Pancreas (tissue), 10 donors: Measurements from ENCODE around the gene HSD11B1. TPM values are rescaled to one million over a fixed set of nuclear protein-coding genes. Genes with fewer than 3 reads are reported as not detected.
A peak's percentile ranks its signal among the peaks of the same experiment; 100 is the strongest.

Experiments
- ATAC-seq, 4 donors: fragments of 200-7000 bp; cut with Tn5 transposase; one replicate each; pipeline versions ENCODE4 v1.8.0 to v1.9.1; 2020; ENCODE audit warnings: mild to moderate bottlenecking in 4 of 4, moderate library complexity in 4 of 4
- DNase-seq, 6 donors: peaks; one replicate each; pipeline ENCODE4 v3.0.0-alpha.2; 2020
- FAIRE-seq: peaks from 2 replicates; lab custom pipeline; 2012; peaks lifted over from hg19 to GRCh38; lab: Jason Lieb, UNC
- H3K27ac ChIP-seq, 4 donors: fragments of 200-600 bp; sonication (generic); 1 replicate in 3 of 4; 2 replicates in 1 of 4; pipeline versions ENCODE4 v1.5.0 to v1.8.0; 2020
- H3K27me3 ChIP-seq, 4 donors: fragments of 200-600 bp; one replicate each; pipeline ENCODE4 v1.8.0; 2021
- H3K36me3 ChIP-seq, 3 donors: fragments of 200-600 bp; sonication (generic) in 1 of 3; one replicate each; pipeline versions ENCODE4 v1.5.0 to v1.8.0; 2020 to 2021
- H3K4me1 ChIP-seq, 3 donors: fragments of 200-600 bp; one replicate each; pipeline ENCODE4 v1.8.0; 2021
- H3K4me3 ChIP-seq, 4 donors: fragments of 200-600 bp; sonication (generic) in 2 of 4; one replicate each; pipeline versions ENCODE4 v1.5.0 to v1.8.0; 2020 to 2021
- H3K9me3 ChIP-seq, 4 donors: fragments of 200-600 bp; one replicate each; pipeline ENCODE4 v1.8.0; 2021
- CTCF ChIP-seq, 4 donors: fragments of 200-600 bp; sonication (generic) in 3 of 4; IDR thresholded peaks; one replicate each; pipeline versions ENCODE4 v1.5.0 to v1.8.0; 2021; ENCODE audit warnings: antibody characterized with exemption in 4 of 4
- WGBS, 2 donors: extraction: QIAGEN DNeasy Blood & Tissue Kit; methylation state at CpG; one replicate each; pipeline ENCODE4 v1.1.7; 2013; 5-methylcytosine and 5-hydroxymethylcytosine counted together
- intact Hi-C, 3 donors: fragments of 100-400 bp; cut with DNase I; formaldehyde crosslinking; loops; one replicate each; pipeline versions ENCODE4 v1.11.1 to v1.14.2; 2022
- polyA plus RNA-seq, 2 donors: library from polyadenylated mRNA; stranded (reverse); fragments of 200-250 nt; gene quantifications; one replicate each; pipeline ENCODE4 v1.2.3, GENCODE V29; 2013
- total RNA-seq, 6 donors: library from RNA; stranded (reverse); fragmentation: NEBNext Ultra II Directional in 4 of 6; extraction: Animal tissue kit (Norgen Biotek cat#: 25700) in 4 of 6; gene quantifications; one replicate each; pipeline versions ENCODE4 v1.2.1 to v1.2.4, GENCODE V29; 2021 to 2023
- donor health status: healthy with polysubstance abuse.
- donor health status: DM: no; HTN: no; CAD: no; lungs with moderate emphysema.
- donor health status: DM: no; HTN: no; CAD: no.
- donor health status: control.
- donor health status: control.
- donor health status: Bipolar disorder and iron deficiency.
- donor health status: DM: yes; HTN: yes; CAD: no.
- donor health status: DM: no; HTN: no; CAD: no.
- donor health status: DM: no; HTN: no; CAD: no.
- donor health status: DM: yes; HTN: yes; CAD: no.

The HSD11B1 gene
- total and polyA plus RNA-seq, 8 donors: 0.47 to 5.6 (median 1.0) TPM; not detected in 2

- no peaks in the 10 kb centered on the region for H3K9me3 ChIP-seq
- no peak for DNase-seq
- no peak for ATAC-seq
- H3K27me3 ChIP-seq: no peaks in the 10 kb centered on the region
- TF ChIP-seq CTCF (IDR thresholded peaks at IDR 0.05): no peak
- FAIRE-seq: no peak
- no peaks in the 10 kb centered on the region for H3K36me3 ChIP-seq
- WGBS, 2 donors: 60 to 67% methylated on average over 4 of the region's 4 CpGs
- H3K4me3 ChIP-seq: no peak overlapping the region
- peaks cover 0 to 16% (median 0%) of the 10 kb centered on the region in 3 donors for H3K4me1 ChIP-seq
- intact Hi-C loops: no loop called here
- no peak overlapping the region for H3K27ac ChIP-seq
Observed at GRCh38 chr1:209746451-209747165, 42.0 kb downstream of the HSD11B1 start.

DNA sequence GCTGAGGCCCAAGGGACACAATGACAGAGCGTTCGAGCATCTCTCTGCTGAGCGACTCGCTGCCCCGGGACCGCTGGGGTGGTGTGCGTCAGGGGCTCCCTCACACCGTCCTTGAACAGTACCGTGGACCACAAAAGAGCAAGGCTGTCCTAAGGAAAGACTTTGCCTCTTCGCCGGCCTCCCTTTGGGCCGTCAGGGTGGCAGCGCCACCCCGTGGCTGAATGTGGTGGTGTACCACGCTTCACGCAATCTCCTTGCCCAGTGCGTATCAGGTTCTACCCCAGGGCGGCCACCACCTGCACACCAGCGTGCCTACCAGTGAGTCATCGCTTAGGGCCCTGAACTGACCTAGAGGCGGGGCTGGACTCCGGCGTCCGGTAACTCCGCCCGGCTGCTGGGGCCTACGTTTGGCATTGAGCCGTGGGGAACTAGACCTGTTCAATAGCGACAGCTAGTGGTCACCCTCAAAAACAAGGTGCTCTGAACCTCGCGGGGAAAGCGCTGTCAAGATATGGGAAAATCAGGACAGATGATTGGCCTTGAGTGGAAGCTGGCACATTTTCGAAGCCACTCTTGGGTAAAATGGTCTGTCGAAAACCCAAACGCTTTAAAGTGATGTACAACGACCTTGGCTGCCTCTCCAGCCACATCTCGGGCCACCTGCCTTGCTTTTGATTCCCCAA, 43.1 kb downstream of the HSD11B1 start:
- peak; percentile 76 to 93 (median 88) for TF ChIP-seq CTCF (IDR thresholded peaks at IDR 0.05)
- ATAC-seq: peak; percentile 99 to 100 (median 99)
- no peaks in the 10 kb centered on the region for H3K36me3 ChIP-seq
- peak overlapping the region in 2 of 4 donors; percentile 4 to 20 for H3K27ac ChIP-seq
- intact Hi-C loops: no loop called here
- 9 to 11% methylated on average over 37 of the region's 37 CpGs for WGBS, 2 donors
- FAIRE-seq: no peak
- peaks cover 0 to 9% (median 0%) of the 10 kb centered on the region in 3 donors for H3K4me1 ChIP-seq
- no peaks in the 10 kb centered on the region for H3K9me3 ChIP-seq
- peak overlapping the region in 1 of 4 donors; percentile 15 for H3K4me3 ChIP-seq
- no peaks in the 10 kb centered on the region for H3K27me3 ChIP-seq
- DNase-seq: peak; percentile 95 to 99 (median 97)

- FAIRE-seq (no peak), ATAC-seq (no peak), DNase-seq (no peak)
- Histone ChIP-seq H3K36me3 (no peaks in the 10 kb centered on the region), H3K9me3 (no peaks in the 10 kb centered on the region), H3K27me3 (no peaks in the 10 kb centered on the region), H3K4me3 (no peak overlapping the region), H3K4me1 (peaks cover 0 to 9% (median 0%) of the 10 kb centered on the region in 3 donors), H3K27ac (no peak overlapping the region)
- intact Hi-C loops: no loop called here
- WGBS, 2 donors: 61 to 72% methylated on average over 4 of the region's 4 CpGs
- TF ChIP-seq CTCF (IDR thresholded peaks at IDR 0.05): no peak
Observed at GRCh38 chr1:209748620-209749019, 44.0 kb downstream of the HSD11B1 start.

DNA sequence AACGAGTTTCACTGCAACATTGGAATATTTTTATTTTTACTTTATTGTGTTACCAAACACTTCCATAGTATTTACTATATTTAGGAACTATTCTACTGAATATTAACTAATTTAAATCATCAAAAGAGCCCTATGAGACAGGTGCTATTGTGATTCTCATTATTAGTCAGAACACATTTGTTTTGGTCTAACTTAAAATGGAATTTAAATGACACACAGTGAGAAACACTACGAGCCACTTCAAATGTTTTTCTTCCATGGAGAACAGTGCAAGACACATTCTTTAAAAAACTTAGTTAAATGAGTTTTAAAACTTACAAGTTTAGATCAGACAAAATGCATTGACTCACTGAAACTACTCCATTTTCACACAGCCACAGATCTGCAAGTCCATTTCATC, 44.6 kb downstream of the HSD11B1 start:
- no peak overlapping the region for H3K4me3 ChIP-seq
- no peak overlapping the region for H3K27ac ChIP-seq
- no peaks in the 10 kb centered on the region for H3K9me3 ChIP-seq
- no peaks in the 10 kb centered on the region for H3K36me3 ChIP-seq
- WGBS, 2 donors: 50 to 64% methylated on average over 2 of the region's 2 CpGs
- intact Hi-C loops: no loop called here
- peaks cover 0 to 9% (median 0%) of the 10 kb centered on the region in 3 donors for H3K4me1 ChIP-seq
- FAIRE-seq (no peak), ATAC-seq (no peak), DNase-seq (no peak)
- no peak for TF ChIP-seq CTCF (IDR thresholded peaks at IDR 0.05)
- H3K27me3 ChIP-seq: no peaks in the 10 kb centered on the region
